A549 (cell line): Measurements from ENCODE around the gene STIM1. TPM values are rescaled to one million over a fixed set of nuclear protein-coding genes. Genes with fewer than 3 reads are reported as not detected.
"Not testable (repeated sequence)": the region's sequence is repeated elsewhere in the genome, so short reads cannot be mapped to it uniquely, and the experiment has no call there.

Source experiments
- ATAC-seq, 2 experiments: fragments of 200-7000 bp in 1 of 2; fragments of >200 bp in 1 of 2; cut with Nextera tagmentation in 1 of 2; cut with Tn5 transposase in 1 of 2; 3 replicates each; pipeline versions ENCODE4 v1.8.0 to v1.9.1; 2018 to 2020; ENCODE audit warnings: mild to moderate bottlenecking in 1 of 2, moderate library complexity in 1 of 2
- CTCF ChIA-PET: fragments of 300-600 bp; sonication (Branson Sonifier 250); formaldehyde crosslinking; extraction: SDS; loops from one replicate; lab custom pipeline; 2021; ENCODE audit warnings: antibody characterized with exemption, inconsistent platforms; lab: Yijun Ruan, JAX
- POLR2A ChIA-PET: fragments of 350-600 bp; formaldehyde crosslinking; extraction: SDS; loops from one replicate; lab custom pipeline; 2021; ENCODE audit warnings: antibody characterized with exemption, inconsistent platforms; lab: Yijun Ruan, JAX
- DNase-seq, 2 experiments: peaks; one replicate each; pipeline versions ENCODE4 v3.0.0 to v3.0.0-alpha.2; 2011 to 2016; ENCODE audit warnings: low read depth in 1 of 2, low spot score in 1 of 2
- FAIRE-seq: peaks from 2 replicates; lab custom pipeline; 2011; peaks lifted over from hg19 to GRCh38; lab: Jason Lieb, UNC
- H3K27ac ChIP-seq, 2 experiments: fragments of >200 bp; sonication (Bioruptor Twin); formaldehyde crosslinking; 3 replicates each; pipeline ENCODE4 v1.5.1; 2016 to 2017
- H3K4me1 ChIP-seq: fragments of >200 bp; sonication (Bioruptor Twin); formaldehyde crosslinking; 3 replicates; pipeline ENCODE4 v1.6.1; 2016
- H3K4me2 ChIP-seq: fragments of >200 bp; sonication (Bioruptor Twin); formaldehyde crosslinking; 3 replicates; pipeline ENCODE4 v1.6.1; 2016
- H3K4me3 ChIP-seq: fragments of >200 bp; sonication (Bioruptor Twin); formaldehyde crosslinking; 3 replicates; pipeline ENCODE4 v1.5.1; 2016
- H3K9me3 ChIP-seq: fragments of >200 bp; sonication (Bioruptor Twin); formaldehyde crosslinking; 3 replicates; pipeline ENCODE4 v1.6.1; 2016
- CEBPB ChIP-seq, 2 experiments: fragments of >200 bp in 1 of 2; sonication (Bioruptor Twin) in 1 of 2; formaldehyde crosslinking in 1 of 2; IDR thresholded peaks; 2 replicates each; pipeline ENCODE4 v1.6.1; 2012 to 2016
- CHD2 ChIP-seq: fragments of 150-350 bp; IDR thresholded peaks from 2 replicates; pipeline ENCODE4 v1.6.1; 2014; ENCODE audit warnings: low read length; ENCODE audit not compliant: partially characterized antibody
- CHD4 ChIP-seq: fragments of 200-600 bp; sonication (generic); IDR thresholded peaks from 2 replicates; pipeline ENCODE4 v1.6.1; 2016; ENCODE audit warnings: antibody characterized with exemption, mild to moderate bottlenecking, borderline replicate concordance
- EHMT2 ChIP-seq: fragments of 200-600 bp; sonication (generic); IDR thresholded peaks from 2 replicates; pipeline ENCODE4 v1.6.1; 2016; ENCODE audit warnings: antibody characterized with exemption, low read depth, mild to moderate bottlenecking, moderate library complexity
- EP300 ChIP-seq, 2 experiments: fragments of >200 bp; sonication (Bioruptor Twin); formaldehyde crosslinking; IDR thresholded peaks; 2 replicates in 1 of 2; 3 replicates in 1 of 2; pipeline ENCODE4 v1.6.1; 2016 to 2017
- FOXS1 ChIP-seq: fragments of 250-450 bp; sonication (Bioruptor Pico); IDR thresholded peaks from 2 replicates; pipeline ENCODE4 v1.5.0; 2020; ENCODE audit warnings: mild to moderate bottlenecking, moderate library complexity
- HOXA7 ChIP-seq: fragments of 250-450 bp; sonication (Bioruptor Pico); IDR thresholded peaks from 2 replicates; pipeline ENCODE4 v1.5.0; 2020; ENCODE audit warnings: mild to moderate bottlenecking, moderate library complexity
- HOXB13 ChIP-seq: fragments of 250-450 bp; sonication (Bioruptor Pico); IDR thresholded peaks from 2 replicates; pipeline ENCODE4 v1.5.0; 2020; ENCODE audit warnings: low read depth, mild to moderate bottlenecking, moderate library complexity
- HOXB5 ChIP-seq: fragments of 250-450 bp; sonication (Bioruptor Pico); IDR thresholded peaks from 2 replicates; pipeline ENCODE4 v1.5.0; 2020; ENCODE audit warnings: mild to moderate bottlenecking, moderate library complexity
- MAFK ChIP-seq: fragments of 450-650 bp; IDR thresholded peaks from 2 replicates; pipeline ENCODE4 v1.6.1; 2014; ENCODE audit not compliant: partially characterized antibody
- MYC ChIP-seq: IDR thresholded peaks from 2 replicates; pipeline ENCODE4 v1.6.1; 2012; ENCODE audit warnings: mild to moderate bottlenecking, inconsistent platforms, low read length, improper control_type of control experiment, borderline replicate concordance
- NPAS2 ChIP-seq: fragments of 250-450 bp; sonication (Bioruptor Pico); IDR thresholded peaks from 2 replicates; pipeline ENCODE4 v1.8.0; 2022; ENCODE audit warnings: mild to moderate bottlenecking, moderate library complexity, borderline replicate concordance
- NR3C1 ChIP-seq: fragments of >200 bp; sonication (Bioruptor Twin); formaldehyde crosslinking; IDR thresholded peaks from 3 replicates; pipeline ENCODE4 v1.6.1; 2017
- POLR2A ChIP-seq: IDR thresholded peaks from 2 replicates; pipeline ENCODE4 v1.6.1; 2012; ENCODE audit warnings: mild to moderate bottlenecking, low read length
- RAD21 ChIP-seq, 2 experiments: fragments of >200 bp in 1 of 2; sonication (Bioruptor Twin) in 1 of 2; formaldehyde crosslinking in 1 of 2; IDR thresholded peaks in 1 of 2; conservative IDR thresholded peaks in 1 of 2; 2 replicates in 1 of 2; 3 replicates in 1 of 2; pipeline ENCODE4 v1.6.1; 2012 to 2018; ENCODE audit warnings: inconsistent platforms in 1 of 2
- RARB ChIP-seq: fragments of 250-450 bp; sonication (Bioruptor Pico); IDR thresholded peaks from 2 replicates; pipeline ENCODE4 v1.8.0; 2021; ENCODE audit warnings: mild to moderate bottlenecking, moderate library complexity
- RFX5 ChIP-seq: fragments of 450-650 bp; IDR thresholded peaks from 2 replicates; pipeline ENCODE4 v1.7.1; 2014; ENCODE audit warnings: antibody characterized with exemption, mild to moderate bottlenecking, moderate library complexity
- SMC3 ChIP-seq: fragments of >200 bp; sonication (Bioruptor Twin); formaldehyde crosslinking; IDR thresholded peaks from 3 replicates; pipeline ENCODE4 v1.6.1; 2018; ENCODE audit warnings: inconsistent platforms
- ZC3H11A ChIP-seq: fragments of 450-650 bp; IDR thresholded peaks from 2 replicates; pipeline ENCODE4 v1.6.1; 2014; ENCODE audit warnings: antibody characterized with exemption, mild to moderate bottlenecking
- WGBS: methylation state at CpG from one replicate; pipeline ENCODE4 v1.1.6; 2017; ENCODE audit errors: missing lambda C conversion rate; 5-methylcytosine and 5-hydroxymethylcytosine counted together
- polyA plus RNA-seq, 4 experiments: library from polyadenylated mRNA; depleted of rRNA in 3 of 4; stranded (reverse); fragments of >200 nt; fragmentation: RNase III in 1 of 4; extraction: RNeasy Plus Mini Kit Qiagen cat#74134 plus additional on column Dnase treatment in 1 of 4; gene quantifications; 2 replicates in 3 of 4; 3 replicates in 1 of 4; pipeline ENCODE4 v1.2.3, GENCODE V29; 2011 to 2017
- TF ChIP-seq, protein P1 (sequence below): fragments of 250-450 bp; sonication (Bioruptor Pico); IDR thresholded peaks from 2 replicates; pipeline ENCODE4 v1.5.0; 2021; ENCODE audit warnings: mild to moderate bottlenecking, moderate library complexity, borderline replicate concordance
- TF ChIP-seq, protein P2 (sequence below): fragments of 150-350 bp; IDR thresholded peaks from 2 replicates; pipeline ENCODE4 v1.6.1; 2014; ENCODE audit warnings: low read depth, mild to moderate bottlenecking, low read length
- TF ChIP-seq, protein P3 (sequence below): fragments of >200 bp; sonication (Bioruptor Twin); formaldehyde crosslinking; IDR thresholded peaks from 2 replicates; pipeline ENCODE4 v1.6.1; 2016
- TF ChIP-seq, protein P4 (sequence below): IDR thresholded peaks from 2 replicates; pipeline ENCODE4 v1.6.1; 2012; ENCODE audit warnings: low read depth, borderline replicate concordance

Gene STIM1
- polyA plus RNA-seq, 2 of the 4 experiments (the other 2 are of a cell fraction) = 35.2 to 38.7 TPM

DNA sequence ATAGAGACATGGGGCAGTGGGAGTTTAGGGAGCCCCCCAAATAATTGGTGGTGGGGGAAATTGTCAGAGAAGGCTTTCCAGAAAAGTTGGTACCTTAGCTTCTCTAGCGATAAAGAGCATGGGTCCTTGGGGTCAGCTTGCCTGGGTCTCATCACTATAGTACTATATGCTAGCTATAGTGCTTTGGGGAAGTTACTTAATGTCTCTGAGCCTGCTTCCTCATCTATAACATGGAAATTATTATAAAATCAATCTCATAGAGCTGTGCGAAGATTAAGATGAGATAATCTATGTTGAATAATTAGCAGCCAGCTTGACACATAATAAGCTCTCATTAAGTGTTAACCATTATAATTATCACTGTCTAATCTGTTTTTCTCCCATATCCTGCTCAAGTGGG, 41.2 kb downstream of the STIM1 start (continued):
- TF ChIP-seq, protein P1, sequence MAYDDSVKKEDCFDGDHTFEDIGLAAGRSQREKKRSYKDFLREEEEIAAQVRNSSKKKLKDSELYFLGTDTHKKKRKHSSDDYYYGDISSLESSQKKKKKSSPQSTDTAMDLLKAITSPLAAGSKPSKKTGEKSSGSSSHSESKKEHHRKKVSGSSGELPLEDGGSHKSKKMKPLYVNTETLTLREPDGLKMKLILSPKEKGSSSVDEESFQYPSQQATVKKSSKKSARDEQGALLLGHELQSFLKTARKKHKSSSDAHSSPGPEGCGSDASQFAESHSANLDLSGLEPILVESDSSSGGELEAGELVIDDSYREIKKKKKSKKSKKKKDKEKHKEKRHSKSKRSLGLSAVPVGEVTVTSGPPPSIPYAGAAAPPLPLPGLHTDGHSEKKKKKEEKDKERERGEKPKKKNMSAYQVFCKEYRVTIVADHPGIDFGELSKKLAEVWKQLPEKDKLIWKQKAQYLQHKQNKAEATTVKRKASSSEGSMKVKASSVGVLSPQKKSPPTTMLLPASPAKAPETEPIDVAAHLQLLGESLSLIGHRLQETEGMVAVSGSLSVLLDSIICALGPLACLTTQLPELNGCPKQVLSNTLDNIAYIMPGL (CRISPR knock-in tag) = no peak
- TF ChIP-seq ZC3H11A (no peak), SMC3 (no peak)
- TF ChIP-seq, protein P2, sequence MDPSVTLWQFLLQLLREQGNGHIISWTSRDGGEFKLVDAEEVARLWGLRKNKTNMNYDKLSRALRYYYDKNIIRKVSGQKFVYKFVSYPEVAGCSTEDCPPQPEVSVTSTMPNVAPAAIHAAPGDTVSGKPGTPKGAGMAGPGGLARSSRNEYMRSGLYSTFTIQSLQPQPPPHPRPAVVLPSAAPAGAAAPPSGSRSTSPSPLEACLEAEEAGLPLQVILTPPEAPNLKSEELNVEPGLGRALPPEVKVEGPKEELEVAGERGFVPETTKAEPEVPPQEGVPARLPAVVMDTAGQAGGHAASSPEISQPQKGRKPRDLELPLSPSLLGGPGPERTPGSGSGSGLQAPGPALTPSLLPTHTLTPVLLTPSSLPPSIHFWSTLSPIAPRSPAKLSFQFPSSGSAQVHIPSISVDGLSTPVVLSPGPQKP = no peak

DNA sequence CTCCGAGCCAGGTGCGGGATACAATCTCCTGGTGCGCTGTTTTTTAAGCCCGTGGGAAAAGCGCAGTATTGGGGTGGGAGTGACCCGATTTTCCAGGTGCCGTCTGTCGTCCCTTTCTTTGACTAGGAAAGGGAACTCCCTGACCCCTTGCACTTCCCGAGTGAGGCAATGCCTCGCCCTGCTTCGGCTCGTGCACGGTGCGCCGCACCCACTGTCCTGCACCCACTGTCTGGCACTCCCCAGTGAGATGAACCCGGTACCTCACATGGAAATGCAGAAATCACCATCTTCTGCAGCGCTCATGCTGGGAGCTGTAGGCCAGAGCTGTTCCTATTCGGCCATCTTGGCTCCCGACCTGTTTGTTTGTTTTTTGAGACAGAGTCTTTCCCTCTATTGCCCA, 44.8 kb downstream of the STIM1 start:
- H3K4me2 ChIP-seq, H3K4me3 ChIP-seq, ATAC-seq, DNase-seq, H3K27ac ChIP-seq, POLR2A ChIA-PET, FAIRE-seq, H3K9me3 ChIP-seq: not testable (repeated sequence)
- CTCF ChIA-PET = interaction anchor here (1.0 kb wide), 1 partner anchor 21 kb away, joined by 3 read pairs; no protein-coding TSS in a partner anchor
- H3K4me1 ChIP-seq = peaks cover 31% of the 10 kb centered on the region
- 96% methylated on average over 19 of the region's 19 CpGs for WGBS

DNA sequence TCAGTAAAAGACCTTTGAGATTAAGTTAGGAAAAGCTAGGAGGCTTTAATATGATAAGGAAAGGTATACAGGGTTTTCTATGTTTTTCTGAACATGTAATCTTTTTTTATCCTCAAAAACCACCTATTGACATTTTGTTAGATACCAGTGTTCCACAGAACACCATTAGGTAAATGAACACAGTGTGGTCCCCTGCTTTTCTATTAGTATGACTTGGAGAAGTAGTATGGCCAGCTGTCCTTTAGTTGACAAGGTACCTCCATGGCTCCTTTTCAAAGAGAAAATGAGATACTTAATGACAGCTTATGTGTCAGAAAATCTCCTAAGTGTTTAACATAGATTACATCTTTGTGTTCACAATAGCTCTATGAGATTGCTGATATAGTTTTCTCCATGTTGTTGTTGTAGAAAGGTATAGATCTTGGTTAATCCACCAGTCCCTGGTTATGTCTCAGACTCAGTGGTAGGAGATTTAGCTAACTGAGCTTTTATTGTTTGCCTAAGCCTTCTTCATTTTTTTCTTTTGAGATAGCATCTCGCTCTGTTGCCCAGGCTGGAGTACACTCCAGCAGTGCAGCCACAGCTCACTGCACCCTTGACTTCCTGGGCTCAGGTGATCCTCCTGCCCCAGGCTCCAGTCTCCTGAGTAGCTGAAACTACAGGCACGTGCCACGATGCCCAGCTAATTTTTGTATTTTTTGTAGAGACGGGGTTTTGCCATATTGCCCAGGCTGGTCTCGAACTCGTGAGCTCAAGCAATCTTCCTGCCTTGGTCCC, 46.0 kb downstream of the STIM1 start:
- DNase-seq (no peak), FAIRE-seq (no peak), ATAC-seq (no peak)
- ChIA-PET CTCF (interaction anchor here (1.3 to 1.8 kb wide), 2 partner anchors 47 to 171 kb away, joined by 3 to 10 read pairs; partner anchors contain the start of gene STIM1), POLR2A (no interaction called here)
- TF ChIP-seq MAFK (no peak), HOXA7 (CRISPR knock-in tag) (no peak), MYC (no peak), HOXB13 (CRISPR knock-in tag) (no peak), NR3C1 (no peak), CEBPB (IDR thresholded peaks at IDR 0.05) (no peak), CHD4 (no peak), RARB (CRISPR knock-in tag) (no peak), EP300 (IDR thresholded peaks at IDR 0.05) (no peak), RAD21 (conservative IDR thresholded peaks at IDR 0.05 in 1 of 2, IDR thresholded peaks at IDR 0.05 in 1 of 2) (no peak), FOXS1 (CRISPR knock-in tag) (no peak), RFX5 (no peak), POLR2A (no peak), CHD2 (no peak), EHMT2 (no peak), NPAS2 (no peak), HOXB5 (CRISPR knock-in tag) (no peak)
- TF ChIP-seq, protein P3, sequence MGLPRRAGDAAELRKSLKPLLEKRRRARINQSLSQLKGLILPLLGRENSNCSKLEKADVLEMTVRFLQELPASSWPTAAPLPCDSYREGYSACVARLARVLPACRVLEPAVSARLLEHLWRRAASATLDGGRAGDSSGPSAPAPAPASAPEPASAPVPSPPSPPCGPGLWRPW = no peak
- TF ChIP-seq, protein P1 (CRISPR knock-in tag) = no peak
- TF ChIP-seq, protein P4, sequence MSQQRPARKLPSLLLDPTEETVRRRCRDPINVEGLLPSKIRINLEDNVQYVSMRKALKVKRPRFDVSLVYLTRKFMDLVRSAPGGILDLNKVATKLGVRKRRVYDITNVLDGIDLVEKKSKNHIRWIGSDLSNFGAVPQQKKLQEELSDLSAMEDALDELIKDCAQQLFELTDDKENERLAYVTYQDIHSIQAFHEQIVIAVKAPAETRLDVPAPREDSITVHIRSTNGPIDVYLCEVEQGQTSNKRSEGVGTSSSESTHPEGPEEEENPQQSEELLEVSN = no peak
- H3K4me3 ChIP-seq = no peak overlapping the region
- H3K4me1 ChIP-seq = peaks cover 41% of the 10 kb centered on the region
- H3K9me3 ChIP-seq = no peaks in the 10 kb centered on the region
- H3K27ac ChIP-seq = 0 out of 6 replicates have a peak overlapping the region, but pooled peaks of 1 of the 2 experiments have one; percentile 20
- WGBS = 93% methylated on average over 6 of the region's 6 CpGs
- H3K4me2 ChIP-seq = no peak overlapping the region
